ENCODE data around the gene GDI1. TPM values are rescaled to one million over a fixed set of nuclear protein-coding genes. Genes with fewer than 3 reads are reported as not detected.
A peak's percentile ranks its signal among the peaks of the same experiment; 100 is the strongest.

Gene GDI1
- total and polyA plus RNA-seq, 7 experiments from 2014 or later = 18.8 to 174 (median 115) TPM

DNA sequence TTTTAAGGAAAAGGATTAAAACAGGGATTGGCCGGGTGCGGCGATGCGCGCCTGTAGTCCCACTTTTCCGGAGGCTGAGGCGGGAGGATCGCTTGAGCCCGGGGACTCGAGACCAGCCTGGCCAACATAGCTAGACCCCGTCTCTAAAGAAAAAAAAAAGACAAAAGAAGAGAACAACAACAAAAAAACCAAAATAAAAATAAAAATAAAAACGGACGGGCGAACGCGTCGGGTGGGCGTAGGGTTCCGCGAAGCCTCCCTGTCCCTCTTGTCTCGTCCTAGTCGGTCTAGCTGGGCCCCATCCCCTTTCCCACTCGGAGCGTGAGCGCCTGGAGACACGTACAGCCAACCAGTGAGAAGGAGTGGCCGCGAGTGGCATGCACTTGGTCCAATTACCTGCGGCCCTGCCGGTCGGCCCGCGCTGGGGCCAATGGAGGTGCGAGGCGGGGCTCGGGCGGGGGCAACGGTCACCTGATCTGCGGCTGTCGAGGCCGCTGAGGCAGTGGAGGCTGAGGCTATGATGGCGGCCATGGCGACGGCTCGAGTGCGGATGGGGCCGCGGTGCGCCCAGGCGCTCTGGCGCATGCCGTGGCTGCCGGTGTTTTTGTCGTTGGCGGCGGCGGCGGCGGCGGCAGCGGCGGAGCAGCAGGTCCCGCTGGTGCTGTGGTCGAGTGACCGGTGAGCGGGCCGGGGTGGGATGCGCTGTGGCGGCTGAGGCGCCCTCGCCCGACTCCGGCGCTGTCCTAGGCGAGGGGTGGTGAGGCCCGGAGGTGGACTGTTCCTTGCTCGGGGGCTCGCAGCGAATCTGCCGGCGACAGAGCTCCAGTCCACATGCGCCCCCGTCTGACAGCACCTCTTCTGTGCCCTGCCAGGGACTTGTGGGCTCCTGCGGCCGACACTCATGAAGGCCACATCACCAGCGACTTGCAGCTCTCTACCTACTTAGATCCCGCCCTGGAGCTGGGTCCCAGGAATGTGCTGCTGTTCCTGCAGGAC, 8.5 kb upstream of the GDI1 start, which contains the start of gene ATP6AP1:
Gene ATP6AP1, plus strand, starts transcription at position 502 of the 996 bp plus-strand sequence. Its CDS starts 16 bp downstream, at position 518.
- Histone ChIP-seq H3K9me3 (ENCODE audit: control insufficient read depth in 2 of 3, low read length in 3 of 3) (no peaks in the 10 kb centered on the region), H3K4me3 (ENCODE audit: low read length) (peak within 1 kb of the TSS; percentile 55), H3K4me1 (ENCODE audit: control insufficient read depth in 2 of 2, insufficient read depth in 2 of 2, low read length in 2 of 2) (peaks cover 0 to 4% of the 10 kb centered on the region in 2 donors), H3K27ac (ENCODE audit: low read depth, low read length) (peak within 1 kb of the TSS; percentile 81), H3K36me3 (ENCODE audit: control insufficient read depth in 2 of 3, insufficient read depth in 3 of 3, low read length in 3 of 3) (peaks cover 0 to 13% (median 0%) of the 10 kb centered on the region in 3 experiments), H3K27me3 (ENCODE audit: control insufficient read depth in 2 of 2, insufficient read depth in 2 of 2, low read length in 2 of 2) (no peaks in the 10 kb centered on the region)
- peaks cover 0 to 8% (median 0%) of the 10 kb centered on the region in 5 donors for H3K36me3 Mint-ChIP-seq
- H3K4me3 Mint-ChIP-seq = peak within 1 kb of the TSS; percentile 77 to 86 (median 82)
- ChIA-PET POLR2A (interaction anchor here (0.6 to 3.0 kb wide), 17 partner anchors 8 to 459 kb away, joined by 3 to 15 read pairs (median 3); partner anchors contain the start of genes FAM50A, SLC10A3 and TAFAZZIN), CTCF (interaction anchor here (0.7 to 1.6 kb wide), 2 partner anchors 55 to 418 kb away, joined by 3 to 5 read pairs; no protein-coding TSS in a partner anchor)
- peaks cover 7 to 39% (median 24%) of the 10 kb centered on the region in 7 donors for H3K4me1 Mint-ChIP-seq
- intact Hi-C loops (cut with micrococcal nuclease) = loop anchor here (1.0 kb wide), 3 partner anchors 8 to 57 kb away; no protein-coding TSS in a partner anchor
- no peaks in the 10 kb centered on the region for H3K27me3 Mint-ChIP-seq
- peaks cover 0 to under 1% (median 0%) of the 10 kb centered on the region in 11 donors for H3K9me3 Mint-ChIP-seq
- ATAC-seq (peak; percentile 98), DNase-seq (peak; percentile 72 to 90 (median 85))
- peak within 1 kb of the TSS; percentile 76 to 91 (median 82) for H3K27ac Mint-ChIP-seq

DNA sequence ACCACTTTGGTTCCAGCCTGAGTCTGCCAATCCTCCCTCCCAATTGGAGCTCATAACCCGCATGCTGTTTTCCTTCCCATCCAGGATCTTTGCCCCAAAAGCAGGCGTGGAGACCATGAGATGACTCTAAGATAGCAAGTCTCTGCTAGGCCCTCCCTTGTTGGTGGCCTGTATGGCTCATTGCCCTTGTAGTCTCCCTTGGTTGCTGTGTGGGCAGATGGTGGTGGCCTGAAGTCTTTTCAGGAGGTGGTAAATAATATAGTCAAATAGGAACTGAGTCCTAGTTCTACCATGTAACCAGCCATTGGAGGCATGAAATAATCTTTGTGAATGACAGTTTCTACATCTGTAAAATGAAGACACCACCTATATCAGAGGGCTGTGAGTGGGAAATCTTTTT, 7.2 kb upstream of the GDI1 start:
- H3K4me3 Mint-ChIP-seq = peak overlapping the region; percentile 77 to 86 (median 82)
- intact Hi-C loops (cut with micrococcal nuclease) = no loop called here
- CTCF ChIA-PET = interaction anchor here (1.6 kb wide), 1 partner anchor 56 kb away, joined by 5 read pairs; no protein-coding TSS in a partner anchor
- H3K27me3 Mint-ChIP-seq = no peaks in the 10 kb centered on the region
- no peaks in the 10 kb centered on the region for H3K9me3 ChIP-seq (ENCODE audit: control insufficient read depth in 2 of 3, low read length in 3 of 3)
- peaks cover 0 to 8% (median 0%) of the 10 kb centered on the region in 5 donors for H3K36me3 Mint-ChIP-seq
- H3K4me3 ChIP-seq (ENCODE audit: low read length) = no peak overlapping the region
- POLR2A ChIA-PET = interaction anchor here (1.0 to 3.0 kb wide), 10 partner anchors 9 to 448 kb away, joined by 3 to 15 read pairs (median 4); partner anchors contain the start of genes SLC10A3 and TAFAZZIN
- H3K27ac ChIP-seq (ENCODE audit: low read depth, low read length) = peak overlapping the region; percentile 81
- peaks cover 7 to 31% (median 21%) of the 10 kb centered on the region in 7 donors for H3K4me1 Mint-ChIP-seq
- H3K36me3 ChIP-seq (ENCODE audit: control insufficient read depth in 2 of 3, insufficient read depth in 3 of 3, low read length in 3 of 3) = peaks cover 0 to 22% (median 0%) of the 10 kb centered on the region in 3 experiments
- H3K9me3 Mint-ChIP-seq = peaks cover 0 to 1% (median 0%) of the 10 kb centered on the region in 11 donors
- peak overlapping the region; percentile 27 to 91 (median 67) for H3K27ac Mint-ChIP-seq
- ATAC-seq (no peak), DNase-seq (no peak)
- H3K27me3 ChIP-seq (ENCODE audit: control insufficient read depth in 2 of 2, insufficient read depth in 2 of 2, low read length in 2 of 2) = no peaks in the 10 kb centered on the region
- peaks cover 0 to 4% of the 10 kb centered on the region in 2 donors for H3K4me1 ChIP-seq (ENCODE audit: control insufficient read depth in 2 of 2, insufficient read depth in 2 of 2, low read length in 2 of 2)

DNA sequence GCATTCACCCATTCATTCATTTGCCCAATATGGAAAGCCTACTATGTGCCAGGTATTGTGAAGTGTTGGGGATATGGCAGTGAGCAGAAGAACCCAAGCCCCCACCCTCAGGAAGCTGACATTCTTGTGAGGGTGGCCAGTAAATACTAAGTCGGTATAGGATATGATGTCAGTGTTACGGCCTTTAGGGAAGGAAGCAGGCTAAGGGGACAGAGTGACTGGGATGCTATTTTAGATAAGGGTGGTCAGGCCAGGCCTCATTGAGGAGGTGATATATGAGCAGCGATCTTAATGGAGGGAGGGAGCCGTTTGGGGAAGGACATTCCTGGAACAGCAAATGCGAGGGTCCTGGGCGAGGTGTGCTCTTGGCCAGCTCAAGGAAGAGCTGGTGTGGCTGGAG, 6.5 kb upstream of the GDI1 start:
- Mint-ChIP-seq H3K27me3 (no peaks in the 10 kb centered on the region), H3K4me1 (peaks cover 7 to 31% (median 21%) of the 10 kb centered on the region in 7 donors), H3K27ac (peak overlapping the region in 6 of 9 donors; percentile 15 to 79 (median 52)), H3K4me3 (peak overlapping the region in 4 of 10 donors; percentile 12 to 80 (median 40)), H3K36me3 (peaks cover 0 to 8% (median 0%) of the 10 kb centered on the region in 5 donors), H3K9me3 (peaks cover 0 to 1% (median 0%) of the 10 kb centered on the region in 11 donors)
- Histone ChIP-seq H3K36me3 (ENCODE audit: control insufficient read depth in 2 of 3, insufficient read depth in 3 of 3, low read length in 3 of 3) (peaks cover 0 to 22% (median 0%) of the 10 kb centered on the region in 3 experiments), H3K9me3 (ENCODE audit: control insufficient read depth in 2 of 3, low read length in 3 of 3) (no peaks in the 10 kb centered on the region), H3K27me3 (ENCODE audit: control insufficient read depth in 2 of 2, insufficient read depth in 2 of 2, low read length in 2 of 2) (no peaks in the 10 kb centered on the region), H3K4me1 (ENCODE audit: control insufficient read depth in 2 of 2, insufficient read depth in 2 of 2, low read length in 2 of 2) (peaks cover 0 to 4% of the 10 kb centered on the region in 2 donors), H3K4me3 (ENCODE audit: low read length) (no peak overlapping the region), H3K27ac (ENCODE audit: low read depth, low read length) (no peak overlapping the region)
- DNase-seq (no peak), ATAC-seq (no peak)
- intact Hi-C loops (cut with micrococcal nuclease) = no loop called here
- ChIA-PET POLR2A (interaction anchor here (3.0 kb wide), 1 partner anchor 54 kb away, joined by 8 read pairs; no protein-coding TSS in a partner anchor), CTCF (interaction anchor here (0.6 to 1.6 kb wide), 2 partner anchors 57 to 59 kb away, joined by 3 to 5 read pairs; no protein-coding TSS in a partner anchor)

DNA sequence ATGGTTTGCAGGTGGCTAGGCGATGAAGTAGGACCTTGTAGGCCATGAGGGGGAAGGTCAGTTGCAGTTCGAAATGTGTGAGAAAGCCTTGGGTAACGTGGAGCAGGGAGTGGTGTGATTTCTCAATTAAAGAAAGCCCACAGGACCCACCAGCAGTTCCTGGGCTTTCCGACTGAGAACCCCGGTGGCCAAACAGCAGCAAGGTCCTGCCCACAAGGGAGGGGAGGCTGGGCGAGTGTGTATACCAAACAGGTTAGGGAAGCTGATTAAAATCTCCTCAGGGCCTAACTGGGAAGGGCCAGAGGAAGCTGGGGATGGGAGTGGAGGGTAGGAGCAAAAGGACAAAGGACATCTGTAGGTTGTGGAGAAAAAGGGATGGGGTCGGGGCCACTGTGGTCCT, 6.0 kb upstream of the GDI1 start:
- no peaks in the 10 kb centered on the region for H3K27me3 ChIP-seq (ENCODE audit: control insufficient read depth in 2 of 2, insufficient read depth in 2 of 2, low read length in 2 of 2)
- H3K9me3 ChIP-seq (ENCODE audit: control insufficient read depth in 2 of 3, low read length in 3 of 3) = no peaks in the 10 kb centered on the region
- H3K9me3 Mint-ChIP-seq = peaks cover 0 to 1% (median 0%) of the 10 kb centered on the region in 11 donors
- ChIA-PET POLR2A (interaction anchor here (3.0 kb wide), 1 partner anchor 53 kb away, joined by 8 read pairs; no protein-coding TSS in a partner anchor), CTCF (interaction anchor here (0.6 kb wide), 1 partner anchor 59 kb away, joined by 3 read pairs; no protein-coding TSS in a partner anchor)
- no peak for ATAC-seq
- no peak overlapping the region for H3K4me3 ChIP-seq (ENCODE audit: low read length)
- H3K27me3 Mint-ChIP-seq = no peaks in the 10 kb centered on the region
- intact Hi-C loops (cut with micrococcal nuclease) = no loop called here
- H3K36me3 Mint-ChIP-seq = peaks cover 0 to 8% (median 0%) of the 10 kb centered on the region in 5 donors
- peaks cover 0 to 4% of the 10 kb centered on the region in 2 donors for H3K4me1 ChIP-seq (ENCODE audit: control insufficient read depth in 2 of 2, insufficient read depth in 2 of 2, low read length in 2 of 2)
- peaks cover 7 to 33% (median 21%) of the 10 kb centered on the region in 7 donors for H3K4me1 Mint-ChIP-seq
- no peak for DNase-seq
- peak overlapping the region in 6 of 9 donors; percentile 12 to 79 (median 36) for H3K27ac Mint-ChIP-seq
- H3K36me3 ChIP-seq (ENCODE audit: control insufficient read depth in 2 of 3, insufficient read depth in 3 of 3, low read length in 3 of 3) = peaks cover 0 to 22% (median 0%) of the 10 kb centered on the region in 3 experiments
- H3K4me3 Mint-ChIP-seq = peak overlapping the region in 2 of 10 donors; percentile 33 to 80
- H3K27ac ChIP-seq (ENCODE audit: low read depth, low read length) = no peak overlapping the region

DNA sequence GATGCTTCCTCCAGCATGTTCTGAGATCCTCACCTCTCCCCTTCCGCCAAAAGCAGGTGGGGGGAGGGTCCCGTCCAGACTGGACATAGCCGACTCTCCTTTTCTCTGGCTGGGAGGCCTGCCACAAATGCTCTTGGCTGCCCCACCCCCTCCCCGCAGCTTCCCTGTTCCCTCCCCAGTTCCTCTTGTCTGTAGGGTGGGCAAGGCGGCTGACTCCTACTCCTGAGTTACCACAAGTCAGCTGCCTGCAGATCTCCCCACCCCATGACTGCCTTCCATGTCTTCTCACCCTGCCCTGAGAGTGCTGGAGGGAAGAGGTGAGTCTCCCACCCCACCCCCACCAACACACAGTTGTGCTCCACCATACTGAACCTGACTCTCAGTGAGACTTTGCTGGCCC, 5.6 kb upstream of the GDI1 start:
- peaks cover 0 to 3% (median 0%) of the 10 kb centered on the region in 11 donors for H3K9me3 Mint-ChIP-seq
- no peaks in the 10 kb centered on the region for H3K27me3 Mint-ChIP-seq
- H3K27me3 ChIP-seq (ENCODE audit: control insufficient read depth in 2 of 2, insufficient read depth in 2 of 2, low read length in 2 of 2) = no peaks in the 10 kb centered on the region
- H3K4me1 Mint-ChIP-seq = peaks cover 7 to 36% (median 26%) of the 10 kb centered on the region in 7 donors
- peaks cover 0 to 4% of the 10 kb centered on the region in 2 donors for H3K4me1 ChIP-seq (ENCODE audit: control insufficient read depth in 2 of 2, insufficient read depth in 2 of 2, low read length in 2 of 2)
- peak overlapping the region in 1 of 10 donors; percentile 9 for H3K4me3 Mint-ChIP-seq
- ChIA-PET POLR2A (interaction anchor here (1.1 to 3.0 kb wide), 2 partner anchors 53 to 54 kb away, joined by 4 to 8 read pairs; no protein-coding TSS in a partner anchor), CTCF (no interaction called here)
- H3K4me3 ChIP-seq (ENCODE audit: low read length) = no peak overlapping the region
- H3K27ac Mint-ChIP-seq = peak overlapping the region in 1 of 9 donors; percentile 18
- intact Hi-C loops (cut with micrococcal nuclease) = no loop called here
- H3K36me3 ChIP-seq (ENCODE audit: control insufficient read depth in 2 of 3, insufficient read depth in 3 of 3, low read length in 3 of 3) = peaks cover 0 to 22% (median 0%) of the 10 kb centered on the region in 3 experiments
- no peak for ATAC-seq
- no peaks in the 10 kb centered on the region for H3K9me3 ChIP-seq (ENCODE audit: control insufficient read depth in 2 of 3, low read length in 3 of 3)
- DNase-seq = no peak
- no peak overlapping the region for H3K27ac ChIP-seq (ENCODE audit: low read depth, low read length)
- peaks cover 0 to 8% (median 0%) of the 10 kb centered on the region in 5 donors for H3K36me3 Mint-ChIP-seq

DNA sequence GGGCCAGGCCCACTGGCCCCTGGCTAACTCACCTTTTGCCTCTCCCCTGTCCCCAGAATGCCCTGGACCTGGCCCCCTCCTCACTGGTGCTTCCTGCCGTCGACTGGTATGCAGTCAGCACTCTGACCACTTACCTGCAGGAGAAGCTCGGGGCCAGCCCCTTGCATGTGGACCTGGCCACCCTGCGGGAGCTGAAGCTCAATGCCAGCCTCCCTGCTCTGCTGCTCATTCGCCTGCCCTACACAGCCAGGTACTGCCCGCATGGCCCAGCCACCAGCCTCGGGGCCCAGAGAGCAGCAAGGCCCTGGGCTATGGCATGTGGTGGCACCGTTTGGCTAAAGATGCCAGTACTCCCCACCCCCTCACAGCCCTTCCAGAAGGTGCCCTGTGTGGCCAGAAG, 4.7 kb upstream of the GDI1 start:
- Histone ChIP-seq H3K27ac (ENCODE audit: low read depth, low read length) (no peak overlapping the region), H3K9me3 (ENCODE audit: control insufficient read depth in 2 of 3, low read length in 3 of 3) (no peaks in the 10 kb centered on the region), H3K36me3 (ENCODE audit: control insufficient read depth in 2 of 3, insufficient read depth in 3 of 3, low read length in 3 of 3) (peaks cover 0 to 25% (median 0%) of the 10 kb centered on the region in 3 experiments), H3K4me1 (ENCODE audit: control insufficient read depth in 2 of 2, insufficient read depth in 2 of 2, low read length in 2 of 2) (peaks cover 0 to 4% of the 10 kb centered on the region in 2 donors), H3K4me3 (ENCODE audit: low read length) (no peak overlapping the region), H3K27me3 (ENCODE audit: control insufficient read depth in 2 of 2, insufficient read depth in 2 of 2, low read length in 2 of 2) (no peaks in the 10 kb centered on the region)
- ChIA-PET CTCF (interaction anchor here (0.8 kb wide), 1 partner anchor 84 kb away, joined by 3 read pairs; no protein-coding TSS in a partner anchor), POLR2A (interaction anchor here (1.1 kb wide), 1 partner anchor 53 kb away, joined by 4 read pairs; no protein-coding TSS in a partner anchor)
- DNase-seq = no peak
- Mint-ChIP-seq H3K4me1 (peaks cover 7 to 32% (median 26%) of the 10 kb centered on the region in 7 donors), H3K27me3 (no peaks in the 10 kb centered on the region), H3K4me3 (peak overlapping the region in 1 of 10 donors; percentile 51), H3K27ac (no peak overlapping the region), H3K9me3 (peaks cover 0 to 3% (median 0%) of the 10 kb centered on the region in 11 donors), H3K36me3 (peaks cover 0 to 8% (median 0%) of the 10 kb centered on the region in 5 donors)
- ATAC-seq = no peak
- intact Hi-C loops (cut with micrococcal nuclease) = no loop called here
